ENCODE measurements around the gene SLC25A6. TPM values are rescaled to one million over a fixed set of nuclear protein-coding genes. Genes with fewer than 3 reads are reported as not detected.
A peak's percentile ranks its signal among the peaks of the same experiment; 100 is the strongest.

Gene SLC25A6
- total and polyA plus RNA-seq, 2 of the 13 experiments (the other 11 are each of a cell fraction or from before 2014, with no cell fraction given): 138 to 581 TPM

DNA sequence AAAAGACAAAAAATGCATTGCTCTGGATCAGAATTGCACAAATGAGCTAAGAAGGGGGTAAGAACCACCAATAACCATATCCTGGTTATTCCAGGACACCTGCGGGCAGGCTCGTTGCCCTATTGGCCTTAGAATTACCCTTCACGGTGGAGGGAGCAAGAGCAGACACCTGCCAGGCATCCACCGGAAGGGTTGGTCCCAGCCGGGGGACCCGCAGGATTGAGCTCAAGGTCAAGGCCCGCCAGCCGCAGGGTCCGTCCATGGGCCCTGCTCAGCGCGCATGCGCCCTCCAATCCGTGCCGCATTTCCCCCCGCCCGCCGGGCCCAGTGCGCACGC, 575 bp downstream of the SLC25A6 start (continued):
- TF ChIP-seq, protein P1, sequence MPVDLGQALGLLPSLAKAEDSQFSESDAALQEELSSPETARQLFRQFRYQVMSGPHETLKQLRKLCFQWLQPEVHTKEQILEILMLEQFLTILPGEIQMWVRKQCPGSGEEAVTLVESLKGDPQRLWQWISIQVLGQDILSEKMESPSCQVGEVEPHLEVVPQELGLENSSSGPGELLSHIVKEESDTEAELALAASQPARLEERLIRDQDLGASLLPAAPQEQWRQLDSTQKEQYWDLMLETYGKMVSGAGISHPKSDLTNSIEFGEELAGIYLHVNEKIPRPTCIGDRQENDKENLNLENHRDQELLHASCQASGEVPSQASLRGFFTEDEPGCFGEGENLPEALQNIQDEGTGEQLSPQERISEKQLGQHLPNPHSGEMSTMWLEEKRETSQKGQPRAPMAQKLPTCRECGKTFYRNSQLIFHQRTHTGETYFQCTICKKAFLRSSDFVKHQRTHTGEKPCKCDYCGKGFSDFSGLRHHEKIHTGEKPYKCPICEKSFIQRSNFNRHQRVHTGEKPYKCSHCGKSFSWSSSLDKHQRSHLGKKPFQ (CRISPR knock-in tag; IDR thresholded peaks at IDR 0.05; ENCODE audit: insufficient replicate concordance): peak; percentile 39
- TF ChIP-seq ZNF513 (CRISPR knock-in tag; conservative IDR thresholded peaks at IDR 0.05): no peak
- TF ChIP-seq, protein P2, sequence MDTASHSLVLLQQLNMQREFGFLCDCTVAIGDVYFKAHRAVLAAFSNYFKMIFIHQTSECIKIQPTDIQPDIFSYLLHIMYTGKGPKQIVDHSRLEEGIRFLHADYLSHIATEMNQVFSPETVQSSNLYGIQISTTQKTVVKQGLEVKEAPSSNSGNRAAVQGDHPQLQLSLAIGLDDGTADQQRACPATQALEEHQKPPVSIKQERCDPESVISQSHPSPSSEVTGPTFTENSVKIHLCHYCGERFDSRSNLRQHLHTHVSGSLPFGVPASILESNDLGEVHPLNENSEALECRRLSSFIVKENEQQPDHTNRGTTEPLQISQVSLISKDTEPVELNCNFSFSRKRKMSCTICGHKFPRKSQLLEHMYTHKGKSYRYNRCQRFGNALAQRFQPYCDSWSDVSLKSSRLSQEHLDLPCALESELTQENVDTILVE (CRISPR knock-in tag; IDR thresholded peaks at IDR 0.05): no peak
- TF ChIP-seq ZNF296 (CRISPR knock-in tag; conservative IDR thresholded peaks at IDR 0.05): no peak
- peak in 1 of 2 experiments; percentile 39; a peak in 3 of 4 replicates for TF ChIP-seq NR2F1 (CRISPR knock-in tag; IDR thresholded peaks at IDR 0.05)
- TF ChIP-seq, protein P3, sequence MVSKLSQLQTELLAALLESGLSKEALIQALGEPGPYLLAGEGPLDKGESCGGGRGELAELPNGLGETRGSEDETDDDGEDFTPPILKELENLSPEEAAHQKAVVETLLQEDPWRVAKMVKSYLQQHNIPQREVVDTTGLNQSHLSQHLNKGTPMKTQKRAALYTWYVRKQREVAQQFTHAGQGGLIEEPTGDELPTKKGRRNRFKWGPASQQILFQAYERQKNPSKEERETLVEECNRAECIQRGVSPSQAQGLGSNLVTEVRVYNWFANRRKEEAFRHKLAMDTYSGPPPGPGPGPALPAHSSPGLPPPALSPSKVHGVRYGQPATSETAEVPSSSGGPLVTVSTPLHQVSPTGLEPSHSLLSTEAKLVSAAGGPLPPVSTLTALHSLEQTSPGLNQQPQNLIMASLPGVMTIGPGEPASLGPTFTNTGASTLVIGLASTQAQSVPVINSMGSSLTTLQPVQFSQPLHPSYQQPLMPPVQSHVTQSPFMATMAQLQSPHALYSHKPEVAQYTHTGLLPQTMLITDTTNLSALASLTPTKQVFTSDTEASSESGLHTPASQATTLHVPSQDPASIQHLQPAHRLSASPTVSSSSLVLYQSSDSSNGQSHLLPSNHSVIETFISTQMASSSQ (IDR thresholded peaks at IDR 0.05; ENCODE audit: low read depth): no peak
- TF ChIP-seq, protein P3 (CRISPR knock-in tag; IDR thresholded peaks at IDR 0.05; ENCODE audit: borderline replicate concordance): peak; percentile 17; the same call in 1 of the 2 replicates
- 0 out of 2 replicates have a peak, but pooled peaks have one; percentile 15 for TF ChIP-seq ZNF563 (CRISPR knock-in tag; IDR thresholded peaks at IDR 0.05)
- TF ChIP-seq, protein P4, sequence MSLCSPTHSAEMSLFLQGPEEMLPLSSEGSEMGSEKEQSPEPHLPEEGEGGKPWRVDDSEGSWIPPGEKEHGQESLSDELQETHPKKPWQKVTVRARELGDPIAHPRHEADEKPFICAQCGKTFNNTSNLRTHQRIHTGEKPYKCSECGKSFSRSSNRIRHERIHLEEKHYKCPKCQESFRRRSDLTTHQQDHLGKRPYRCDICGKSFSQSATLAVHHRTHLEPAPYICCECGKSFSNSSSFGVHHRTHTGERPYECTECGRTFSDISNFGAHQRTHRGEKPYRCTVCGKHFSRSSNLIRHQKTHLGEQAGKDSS (CRISPR knock-in tag; IDR thresholded peaks at IDR 0.05; ENCODE audit: borderline replicate concordance, low read depth): 0 out of 2 replicates have a peak, but pooled peaks have one; percentile 19
- TF ChIP-seq FOXK2 (IDR thresholded peaks at IDR 0.05): no peak
- TF ChIP-seq NFIB (CRISPR knock-in tag; IDR thresholded peaks at IDR 0.05; ENCODE audit: borderline replicate concordance): no peak
- TF ChIP-seq CC2D1A (CRISPR knock-in tag; IDR thresholded peaks at IDR 0.05): no peak
- peak; percentile 77 for TF ChIP-seq SKI (IDR thresholded peaks at IDR 0.05; ENCODE audit: partially characterized antibody)
- TF ChIP-seq, protein P5, sequence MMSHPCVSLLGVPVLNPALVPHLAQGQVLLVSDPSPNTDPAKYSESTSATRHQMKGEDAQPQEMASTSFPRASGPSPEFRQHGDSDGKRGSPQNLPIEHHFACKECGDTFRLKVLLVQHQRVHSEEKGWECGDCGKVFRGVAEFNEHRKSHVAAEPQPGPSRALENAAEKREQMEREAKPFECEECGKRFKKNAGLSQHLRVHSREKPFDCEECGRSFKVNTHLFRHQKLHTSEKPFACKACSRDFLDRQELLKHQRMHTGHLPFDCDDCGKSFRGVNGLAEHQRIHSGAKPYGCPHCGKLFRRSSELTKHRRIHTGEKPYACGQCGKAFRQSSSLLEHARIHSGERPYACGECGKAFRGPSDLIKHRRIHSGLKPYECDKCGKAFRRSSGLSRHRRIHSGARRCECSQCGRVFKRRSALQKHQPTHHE (CRISPR knock-in tag; IDR thresholded peaks at IDR 0.05; ENCODE audit: borderline replicate concordance): no peak
- peak; percentile 32; the same call in 1 of the 2 replicates for TF ChIP-seq FOXP4 (CRISPR knock-in tag; IDR thresholded peaks at IDR 0.05)
- TF ChIP-seq MED8 (CRISPR knock-in tag; IDR thresholded peaks at IDR 0.05; ENCODE audit: insufficient replicate concordance): no peak
